NCI-H2171 (cell line): ENCODE results near the gene GATA5.
A peak's percentile ranks its signal among the peaks of the same experiment; 100 is the strongest.

Experiments
- DNase-seq: peaks from one replicate; lab custom pipeline; 2025; lab: John Stamatoyannopoulos, UW

Gene GATA5

GRCh38 chr20:62453186-62453808, 22.5 kb downstream of the GATA5 start:
- no peak for DNase-seq

DNA sequence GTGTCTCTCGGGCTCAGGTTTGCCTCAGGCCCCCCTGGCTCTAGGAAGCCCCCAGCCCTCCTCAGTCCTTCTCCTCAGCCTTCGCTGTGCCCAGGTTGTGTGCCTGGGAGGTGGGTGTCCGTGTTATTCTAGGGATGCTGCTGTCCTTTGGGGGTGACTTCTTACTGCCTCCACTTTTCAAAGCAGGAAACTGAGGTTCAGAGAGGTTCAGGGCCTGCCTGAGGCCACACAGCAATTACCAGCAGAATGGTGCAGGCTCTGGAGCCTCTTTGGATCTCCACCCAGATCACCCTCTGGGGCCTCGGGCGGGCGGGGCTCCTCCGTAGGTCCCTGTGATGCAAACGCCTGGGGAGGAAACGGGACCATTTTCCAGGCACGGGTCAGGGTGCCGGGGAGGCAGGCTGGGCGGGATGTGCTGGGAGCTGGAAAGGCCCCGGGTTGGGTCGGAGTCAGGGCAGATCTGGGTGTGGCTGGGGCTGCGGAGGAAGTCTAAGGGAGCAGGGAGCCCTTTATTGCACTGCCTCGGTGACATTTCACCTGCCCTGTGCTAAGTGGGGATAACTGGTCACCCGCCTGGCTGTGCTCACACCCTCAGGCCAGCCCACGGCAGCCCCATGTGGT, 23.2 kb downstream of the GATA5 start:
- DNase-seq: no peak

DNA sequence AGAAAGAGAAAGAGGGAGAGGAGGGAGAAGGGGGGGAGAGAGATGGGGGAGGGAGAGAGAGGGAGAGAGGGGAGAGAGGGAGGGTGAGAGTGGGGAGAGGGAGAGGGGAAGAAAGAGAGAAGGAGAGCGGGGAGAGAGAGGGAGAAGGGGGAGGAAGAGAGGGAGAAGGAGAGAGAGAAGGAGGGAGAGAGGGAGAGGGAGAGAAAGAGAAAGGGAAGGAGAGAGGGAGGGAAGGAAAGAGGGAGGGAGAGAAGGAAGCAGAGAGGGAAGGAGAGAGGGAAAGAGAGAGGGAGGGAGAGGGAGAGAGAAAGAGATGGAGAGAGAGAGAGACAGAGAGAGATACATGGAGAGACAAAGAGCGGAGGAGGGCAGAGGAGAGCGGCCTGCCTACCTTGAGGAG, 23.8 kb downstream of the GATA5 start:
- DNase-seq: no peak

DNA sequence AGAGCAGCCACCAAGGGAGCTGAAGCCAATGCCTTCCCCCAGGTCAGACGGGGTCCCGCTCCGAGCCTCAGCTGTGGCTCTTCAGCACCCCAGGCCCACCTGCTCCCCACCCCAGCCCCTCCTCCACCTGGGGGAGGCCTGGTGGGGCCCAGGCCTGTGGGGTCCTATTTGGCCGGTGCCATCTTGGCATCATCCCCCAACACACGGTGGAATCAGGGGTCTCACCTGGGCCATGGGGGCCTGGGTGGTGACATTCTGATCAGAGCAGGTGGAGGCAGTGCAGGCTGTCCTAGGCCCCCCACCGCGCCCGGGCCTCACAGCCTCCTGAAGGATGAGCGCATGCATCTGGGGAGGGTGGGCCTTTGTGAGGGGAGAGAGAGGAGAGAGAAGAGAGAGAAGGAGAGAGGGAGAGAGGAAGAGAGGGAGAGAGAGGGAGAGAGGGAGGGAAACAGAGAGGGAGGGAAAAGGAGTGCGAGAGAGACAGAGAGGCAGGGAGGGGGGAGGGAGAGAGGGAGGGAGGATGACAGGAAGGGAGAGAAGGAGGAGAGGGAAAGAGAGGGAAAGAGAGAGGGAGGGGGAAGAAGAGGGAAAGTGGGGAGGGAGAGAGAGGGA, 24.5 kb downstream of the GATA5 start:
- DNase-seq: no peak

- no peak for DNase-seq
Measured at GRCh38 chr20:62449951-62450691, 25.7 kb downstream of the GATA5 start.

GRCh38 chr20:62448788-62449187, 27.0 kb downstream of the GATA5 start:
- no peak for DNase-seq

- no peak for DNase-seq
Measured at GRCh38 chr20:62448038-62448437, 27.8 kb downstream of the GATA5 start.

DNA sequence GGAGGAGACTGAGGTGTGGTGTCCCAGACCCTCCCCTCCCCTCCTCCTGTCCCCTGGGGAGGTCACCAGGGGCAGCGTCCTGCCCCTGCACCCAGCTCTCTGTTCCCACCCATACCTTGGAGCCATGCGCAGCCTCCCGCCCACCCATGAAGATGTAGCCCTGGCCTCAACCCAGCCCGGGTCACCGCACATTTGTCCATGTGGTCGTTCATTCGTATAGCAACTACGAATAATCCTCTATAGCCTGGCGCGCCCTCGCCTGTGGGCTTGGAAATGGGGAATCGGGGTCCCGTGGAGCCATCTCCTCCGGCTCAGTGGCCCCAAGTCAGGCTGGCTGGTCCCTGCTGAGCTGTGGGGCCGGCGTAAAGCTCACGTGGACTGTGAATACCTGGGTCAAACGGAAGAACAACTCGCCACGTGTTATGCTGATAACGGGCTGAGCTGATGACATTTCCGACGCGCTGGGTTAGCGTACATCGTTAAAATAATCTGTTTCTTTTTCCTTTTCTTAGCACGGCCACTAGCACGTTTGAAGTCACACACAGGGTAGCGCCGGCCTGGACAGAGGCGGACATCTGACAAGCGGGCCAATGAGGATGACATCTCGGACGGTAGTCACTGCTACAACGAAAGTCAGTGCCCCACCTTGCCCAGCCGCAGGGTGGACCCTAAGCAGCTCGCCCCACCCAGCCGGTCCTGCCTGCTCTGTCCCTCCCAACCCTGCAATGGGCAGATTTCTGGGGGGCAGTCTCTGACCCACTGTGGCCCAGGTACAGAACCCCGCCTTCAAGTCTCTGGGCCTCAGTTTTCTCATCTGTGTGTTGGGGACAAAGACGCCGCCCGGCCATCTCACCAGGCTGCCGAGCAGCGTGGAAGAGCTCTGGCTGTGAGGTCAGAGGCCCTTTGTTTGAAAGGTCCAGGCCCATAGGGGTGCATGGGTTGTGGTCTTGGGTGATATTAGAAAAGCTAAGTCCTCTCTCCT, 28.6 kb downstream of the GATA5 start:
- DNase-seq: no peak

GRCh38 chr20:62446481-62446880, 29.3 kb downstream of the GATA5 start:
- no peak for DNase-seq

DNA sequence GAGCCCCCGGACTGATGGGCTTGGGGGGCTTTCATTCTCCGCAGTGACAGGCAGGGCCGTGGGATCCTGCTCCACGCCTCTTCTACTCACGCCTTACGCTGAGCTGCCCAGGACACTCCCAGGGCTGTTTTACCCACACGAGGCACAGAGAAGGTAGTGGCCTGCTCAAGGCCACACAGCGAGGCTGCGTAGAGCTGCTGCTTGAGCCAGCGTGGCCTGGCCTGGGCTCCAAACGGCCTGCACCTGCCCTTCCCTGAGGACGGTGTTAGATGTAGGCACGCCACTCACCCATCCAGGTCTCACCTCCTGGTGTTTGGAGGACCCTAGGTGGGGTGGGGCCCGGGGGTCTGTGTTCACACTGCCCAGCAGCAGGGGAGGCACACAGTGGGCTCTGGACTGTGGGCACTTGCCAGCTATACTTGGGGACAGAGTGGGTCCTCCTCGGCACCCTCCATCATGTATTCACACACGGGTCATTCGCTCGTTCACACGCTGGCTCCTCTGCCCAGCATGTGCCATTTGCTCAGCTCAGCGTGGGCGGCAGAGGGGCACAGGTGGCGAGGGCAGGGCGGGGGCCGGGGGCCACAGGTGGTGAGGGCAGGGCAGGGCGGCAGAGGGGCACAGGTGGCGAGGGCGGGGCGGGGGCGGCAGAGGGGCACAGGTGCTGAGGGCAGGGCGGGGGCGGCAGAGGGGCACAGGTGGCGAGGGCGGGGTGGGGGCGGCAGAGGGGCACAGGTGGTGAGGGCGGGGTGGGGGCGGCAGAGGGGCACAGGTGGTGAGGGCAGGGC, 30.0 kb downstream of the GATA5 start:
- peak; percentile 99 for DNase-seq

GRCh38 chr20:62444286-62444685, 31.5 kb downstream of the GATA5 start:
- no peak for DNase-seq

DNA sequence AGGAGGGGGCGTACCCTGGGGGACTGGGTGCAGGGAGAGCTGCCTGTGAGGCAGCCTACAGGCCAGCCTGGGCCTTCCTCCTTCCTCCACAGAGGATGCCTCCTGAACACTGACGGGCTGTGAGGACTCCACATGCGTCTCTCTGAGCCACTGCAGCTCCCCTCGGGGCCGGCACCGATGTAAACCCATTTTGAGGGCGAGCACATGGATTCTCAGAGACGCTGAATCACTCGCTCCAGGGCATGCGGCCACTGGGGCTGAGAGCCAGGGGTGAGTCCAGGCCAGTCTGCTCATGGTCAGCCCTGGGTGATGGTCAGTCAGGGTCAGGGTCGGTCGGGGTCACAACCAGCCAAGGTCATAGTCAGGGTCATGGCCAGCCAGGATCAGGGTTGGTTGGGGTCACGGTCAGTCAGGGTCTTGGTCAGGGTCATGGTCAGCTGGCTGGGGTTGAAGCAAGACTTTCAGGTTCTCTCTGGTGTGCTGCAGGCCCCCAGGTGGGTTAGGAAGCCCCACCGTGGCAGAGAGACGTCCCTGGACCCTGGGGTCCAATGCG, 33.7 kb downstream of the GATA5 start:
- DNase-seq: no peak

DNA sequence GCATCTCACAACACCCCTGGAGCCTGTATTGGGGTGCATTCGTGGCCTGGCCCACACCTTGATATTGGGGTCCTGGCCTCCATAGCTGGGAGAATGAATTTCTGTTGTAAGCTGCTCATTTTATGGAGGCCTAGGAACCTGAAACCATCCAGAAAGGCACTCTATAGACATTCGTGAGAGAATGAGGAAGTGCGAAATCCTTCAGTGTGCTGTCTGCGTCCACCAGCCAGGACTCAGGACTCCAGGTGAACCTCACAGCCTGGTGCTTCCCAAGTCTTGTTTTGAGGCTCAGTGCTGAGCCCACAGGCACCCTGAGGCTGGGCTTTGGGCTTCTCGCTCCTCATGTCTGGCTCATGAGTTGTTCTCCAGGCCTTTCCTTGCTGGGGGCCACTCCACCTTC, 36.6 kb downstream of the GATA5 start:
- DNase-seq: no peak

GRCh38 chr20:62437927-62438326, 37.9 kb downstream of the GATA5 start:
- DNase-seq: peak; percentile 15

DNA sequence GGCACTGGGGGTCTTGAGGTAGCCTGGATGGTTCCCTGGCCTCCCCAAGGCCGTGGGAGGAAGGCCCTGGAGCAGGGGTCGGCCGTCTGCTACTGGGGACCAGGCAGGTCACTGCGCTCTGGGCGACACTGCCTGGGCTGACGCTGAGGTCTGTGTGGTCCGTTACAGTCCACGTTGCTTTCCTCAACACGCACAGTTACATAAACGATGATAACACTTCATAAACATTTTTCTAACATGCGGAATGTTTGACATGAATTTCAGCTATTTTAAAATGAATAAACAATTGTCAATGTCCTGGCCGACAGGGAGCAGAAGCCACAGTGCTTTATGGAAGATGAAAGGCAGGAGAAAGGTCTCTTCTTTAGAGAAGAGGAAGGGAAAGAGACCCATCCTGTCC, 38.3 kb downstream of the GATA5 start:
- no peak for DNase-seq

GRCh38 chr20:62436692-62437091, 39.1 kb downstream of the GATA5 start:
- DNase-seq: no peak

GRCh38 chr20:62433658-62434497, 41.9 kb downstream of the GATA5 start:
- no peak for DNase-seq

- no peak for DNase-seq
Measured at GRCh38 chr20:62430866-62431447, 44.8 kb downstream of the GATA5 start.

- DNase-seq: no peak
Measured at GRCh38 chr20:62430311-62430853, 45.4 kb downstream of the GATA5 start.
